Lung (tissue), 12 donors: Measurements from ENCODE around the gene KRTAP5-11. TPM values are rescaled to one million over a fixed set of nuclear protein-coding genes. Genes with fewer than 3 reads are reported as not detected.
"Not testable (repeated sequence)": the region's sequence is repeated elsewhere in the genome, so short reads cannot be mapped to it uniquely, and the experiment has no call there.

Experiments
- ATAC-seq: fragments of 200-7000 bp; cut with Tn5 transposase; one replicate; pipeline ENCODE4 v1.9.1; 2020; ENCODE audit warnings: moderate number of reproducible peaks; ENCODE audit not compliant: insufficient read depth, low FRiP score
- DNase-seq, 3 donors: peaks; one replicate each; pipeline ENCODE4 v3.0.0-alpha.2; 2013 to 2017
- H3K27ac ChIP-seq, 2 donors: one replicate each; pipeline ENCODE4 v1.5.1; 2013; ENCODE audit warnings: mild to moderate bottlenecking in 2 of 2, moderate library complexity in 2 of 2, control low read depth in 1 of 2, inconsistent platforms in 1 of 2, low read depth in 1 of 2, low read length in 1 of 2
- H3K27me3 ChIP-seq, 3 donors: one replicate each; pipeline ENCODE4 v1.5.1; 2013; ENCODE audit warnings: low read length in 2 of 3; ENCODE audit not compliant: control insufficient read depth in 3 of 3, insufficient read depth in 3 of 3
- H3K36me3 ChIP-seq, 4 donors: one replicate each; pipeline ENCODE4 v1.5.1; 2013; ENCODE audit warnings: low read length in 4 of 4, mild to moderate bottlenecking in 1 of 4, moderate library complexity in 1 of 4; ENCODE audit not compliant: control insufficient read depth in 4 of 4, insufficient read depth in 4 of 4
- H3K4me1 ChIP-seq, 5 donors: one replicate each; pipeline ENCODE4 v1.5.1; 2013; ENCODE audit warnings: low read length in 5 of 5, mild to moderate bottlenecking in 2 of 5, moderate library complexity in 1 of 5; ENCODE audit not compliant: control insufficient read depth in 5 of 5, insufficient read depth in 5 of 5
- H3K4me3 ChIP-seq: one replicate; pipeline ENCODE4 v1.5.1; 2013; ENCODE audit warnings: mild to moderate bottlenecking, control low read depth, moderate library complexity
- H3K9ac ChIP-seq, 2 donors: one replicate each; pipeline ENCODE4 v1.5.1; 2013; ENCODE audit warnings: low read length in 2 of 2, control low read depth in 1 of 2; ENCODE audit not compliant: insufficient read depth in 1 of 2
- H3K9me3 ChIP-seq, 4 donors: one replicate each; pipeline ENCODE4 v1.5.1; 2013; ENCODE audit warnings: low read length in 3 of 4, mild to moderate bottlenecking in 1 of 4, moderate library complexity in 1 of 4; ENCODE audit not compliant: control insufficient read depth in 4 of 4, insufficient read depth in 3 of 4
- WGBS, 2 donors: extraction: QIAGEN DNeasy Blood & Tissue Kit; methylation state at CpG; one replicate each; pipeline ENCODE4 v1.1.7; 2013; 5-methylcytosine and 5-hydroxymethylcytosine counted together
- polyA plus RNA-seq, 2 donors: library from polyadenylated mRNA; stranded (reverse); fragments of 200-250 nt; gene quantifications; one replicate each; pipeline ENCODE4 v1.2.1, GENCODE V29; 2013
- total RNA-seq, 2 donors: library from RNA; depleted of rRNA in 1 of 2; stranded (reverse); fragments of >200 nt in 1 of 2; gene quantifications; one replicate each; pipeline ENCODE4 v1.2.1, GENCODE V29; 2014 to 2021
- TF ChIP-seq, protein P1 (sequence below): IDR thresholded peaks from 2 replicates; pipeline ENCODE4 v1.5.1; 2012; ENCODE audit warnings: mild to moderate bottlenecking; ENCODE audit errors: control extremely low read depth, extremely low read depth
- donor health status: control.
- donor health status: control.
- donor health status: Bipolar disorder and iron deficiency.
- donor health status: healthy.
- donor health status: DM: yes; HTN: yes; CAD: no.

KRTAP5-11 gene
- total and polyA plus RNA-seq, 4 donors: not detected

DNA sequence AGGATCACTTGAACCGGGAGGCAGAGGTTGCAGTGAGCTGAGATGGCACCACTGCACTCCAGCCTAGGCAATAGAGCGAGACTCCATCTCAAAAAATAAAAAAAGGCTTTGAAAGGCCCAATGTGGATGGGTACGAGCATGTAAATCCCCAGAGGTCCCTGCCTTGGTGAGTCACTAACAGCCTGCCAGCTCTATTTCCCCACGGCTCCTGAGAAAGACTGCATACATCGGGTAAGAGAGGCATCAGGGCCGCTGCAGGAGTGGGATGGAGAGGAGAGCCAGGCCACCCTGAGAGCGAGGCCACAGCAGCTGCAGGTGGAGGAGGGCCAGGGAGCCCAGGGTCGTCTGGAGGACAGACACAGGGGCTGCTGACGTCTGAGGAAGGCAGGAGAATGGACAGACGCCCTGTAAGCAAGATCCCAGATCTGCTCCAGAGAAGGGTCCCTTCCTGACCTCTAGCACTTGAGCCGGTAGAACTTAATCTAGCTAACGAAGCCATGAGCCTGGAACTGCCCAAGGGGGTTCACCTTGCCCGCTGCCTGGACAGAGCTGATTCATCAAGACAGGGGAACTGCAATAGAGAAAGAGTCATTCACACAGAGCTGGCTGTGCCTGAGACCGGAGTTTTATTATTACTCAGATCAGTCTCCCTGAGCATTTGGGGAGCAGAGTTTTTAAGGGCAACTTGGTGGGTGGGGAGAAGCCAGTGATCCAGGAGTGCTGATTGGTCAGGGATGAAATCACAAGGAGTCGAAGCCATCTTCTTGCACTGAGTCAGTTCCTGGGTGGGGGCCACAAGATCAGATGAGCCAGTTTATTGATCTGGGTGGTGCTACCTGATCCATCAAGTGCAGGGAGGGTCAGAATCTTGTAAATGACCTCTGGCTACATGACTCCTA is 39.5 kb downstream of the KRTAP5-11 start:
- no peak for ATAC-seq
- no peaks in the 10 kb centered on the region for H3K36me3 ChIP-seq
- H3K27me3 ChIP-seq: no peaks in the 10 kb centered on the region
- no peak overlapping the region for H3K4me3 ChIP-seq
- DNase-seq: no peak
- H3K27ac ChIP-seq: no peak overlapping the region
- H3K9me3 ChIP-seq: no peaks in the 10 kb centered on the region
- TF ChIP-seq, protein P1, sequence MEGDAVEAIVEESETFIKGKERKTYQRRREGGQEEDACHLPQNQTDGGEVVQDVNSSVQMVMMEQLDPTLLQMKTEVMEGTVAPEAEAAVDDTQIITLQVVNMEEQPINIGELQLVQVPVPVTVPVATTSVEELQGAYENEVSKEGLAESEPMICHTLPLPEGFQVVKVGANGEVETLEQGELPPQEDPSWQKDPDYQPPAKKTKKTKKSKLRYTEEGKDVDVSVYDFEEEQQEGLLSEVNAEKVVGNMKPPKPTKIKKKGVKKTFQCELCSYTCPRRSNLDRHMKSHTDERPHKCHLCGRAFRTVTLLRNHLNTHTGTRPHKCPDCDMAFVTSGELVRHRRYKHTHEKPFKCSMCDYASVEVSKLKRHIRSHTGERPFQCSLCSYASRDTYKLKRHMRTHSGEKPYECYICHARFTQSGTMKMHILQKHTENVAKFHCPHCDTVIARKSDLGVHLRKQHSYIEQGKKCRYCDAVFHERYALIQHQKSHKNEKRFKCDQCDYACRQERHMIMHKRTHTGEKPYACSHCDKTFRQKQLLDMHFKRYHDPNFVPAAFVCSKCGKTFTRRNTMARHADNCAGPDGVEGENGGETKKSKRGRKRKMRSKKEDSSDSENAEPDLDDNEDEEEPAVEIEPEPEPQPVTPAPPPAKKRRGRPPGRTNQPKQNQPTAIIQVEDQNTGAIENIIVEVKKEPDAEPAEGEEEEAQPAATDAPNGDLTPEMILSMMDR: no peak
- H3K9ac ChIP-seq: no peak overlapping the region
- no peaks in the 10 kb centered on the region for H3K4me1 ChIP-seq
- 80 to 81% methylated on average over 15 of the region's 15 CpGs for WGBS, 2 donors

DNA sequence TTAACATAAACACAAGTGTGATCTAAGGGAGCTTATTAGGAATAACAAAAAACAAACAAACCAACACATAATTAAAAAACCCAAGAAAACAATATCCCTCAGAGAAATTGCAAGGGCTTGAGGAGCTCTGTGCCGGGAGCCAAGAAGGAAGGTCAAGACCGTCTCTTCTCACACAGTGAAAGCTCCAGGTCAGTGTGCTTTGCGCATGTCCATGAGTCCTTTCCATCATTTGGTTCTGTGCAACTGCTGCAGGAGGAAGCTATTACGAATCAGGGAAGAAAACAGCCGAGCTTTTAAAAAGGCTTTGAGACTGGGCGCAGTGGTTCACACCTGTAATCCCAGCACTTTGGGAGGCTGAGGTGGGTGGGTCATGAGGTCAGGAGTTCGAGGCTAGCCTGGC is 40.3 kb downstream of the KRTAP5-11 start:
- ATAC-seq (no peak), DNase-seq (no peak)
- Histone ChIP-seq H3K4me1 (no peaks in the 10 kb centered on the region), H3K9ac (no peak overlapping the region), H3K4me3 (no peak overlapping the region), H3K27me3 (no peaks in the 10 kb centered on the region), H3K9me3 (no peaks in the 10 kb centered on the region), H3K36me3 (no peaks in the 10 kb centered on the region), H3K27ac (no peak overlapping the region)
- WGBS, 2 donors: 91 to 93% methylated on average over 7 of the region's 7 CpGs
- TF ChIP-seq, protein P1: no peak

DNA sequence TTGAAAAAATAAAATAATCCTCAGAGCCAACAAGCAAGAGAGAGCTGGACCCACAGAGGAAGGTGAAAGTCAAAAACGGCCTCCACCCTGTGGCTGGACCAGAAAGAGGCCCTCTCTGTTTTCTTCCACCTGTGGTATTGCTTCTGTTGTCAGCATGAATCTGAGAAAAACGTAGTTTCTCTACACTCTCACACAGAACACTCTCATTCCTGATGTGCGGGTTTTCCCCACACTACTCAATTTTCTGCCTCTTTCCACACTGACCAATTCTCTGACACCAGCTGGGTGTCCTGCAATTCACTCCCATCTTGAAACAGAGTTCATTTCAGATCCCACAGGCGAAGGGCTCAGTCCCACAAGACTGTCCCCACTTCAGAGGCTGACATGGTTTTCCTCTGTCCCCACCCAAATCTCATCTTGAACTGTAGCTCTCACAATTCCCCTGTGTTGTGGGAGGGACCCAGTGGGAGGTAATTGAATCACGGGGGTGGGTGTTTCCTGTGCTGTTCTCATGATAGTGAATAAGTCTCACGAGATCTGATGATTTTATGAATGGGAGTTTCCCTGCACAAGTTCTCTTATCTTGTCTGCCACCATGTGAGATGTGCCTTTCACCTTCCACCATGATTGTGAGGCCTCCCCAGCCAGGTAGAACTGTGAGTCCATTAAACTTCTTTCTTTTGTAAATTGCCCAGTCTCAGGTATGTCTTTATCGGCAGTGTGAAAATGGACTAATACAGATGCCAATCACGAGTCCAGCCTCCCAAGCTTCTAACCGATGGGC is 42.0 kb downstream of the KRTAP5-11 start:
- DNase-seq, H3K36me3 ChIP-seq, H3K4me3 ChIP-seq, H3K9me3 ChIP-seq, H3K9ac ChIP-seq, H3K27ac ChIP-seq, ATAC-seq, H3K27me3 ChIP-seq, H3K4me1 ChIP-seq: not testable (repeated sequence)
- WGBS, 2 donors: 89 to 93% methylated on average over 9 of the region's 9 CpGs

DNA sequence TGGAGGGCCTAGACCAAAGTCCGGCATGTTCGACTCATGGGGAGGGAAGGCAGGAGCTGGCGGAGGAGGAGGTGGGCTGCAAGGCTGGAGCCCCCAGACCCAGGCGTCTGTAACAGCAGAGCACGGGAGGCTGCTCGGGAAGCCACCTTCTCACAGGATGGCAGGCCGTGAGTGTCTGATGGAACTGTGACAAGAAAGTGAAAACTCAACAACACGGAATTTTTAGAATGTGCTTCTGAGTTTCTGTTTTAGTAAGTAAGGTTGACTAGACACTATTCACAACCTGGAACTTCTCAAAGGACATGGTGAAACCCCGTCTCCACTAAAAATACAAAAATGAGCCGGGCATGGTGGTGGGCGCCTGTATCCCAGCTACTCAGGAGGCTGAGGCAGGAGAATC is 42.7 kb downstream of the KRTAP5-11 start:
- not testable (repeated sequence) for ATAC-seq, H3K36me3 ChIP-seq, H3K27me3 ChIP-seq, H3K9ac ChIP-seq, H3K4me3 ChIP-seq, H3K4me1 ChIP-seq, H3K27ac ChIP-seq, DNase-seq, H3K9me3 ChIP-seq
- 94 to 96% methylated on average over 11 of the region's 11 CpGs for WGBS, 2 donors
